Kidney tubule cell (primary cell): Measurements from ENCODE around the gene MAP4K1.
"Not testable (repeated sequence)": the region's sequence is repeated elsewhere in the genome, so short reads cannot be mapped to it uniquely, and the experiment has no call there.

Source experiments
- DNase-seq: peaks from one replicate; pipeline ENCODE4 v3.0.0-alpha.2; 2018; ENCODE audit warnings: low spot score

Gene MAP4K1

GRCh38 chr19:38569368-38569983 lies 48.3 kb downstream of the MAP4K1 start:
- peak; percentile 3 for DNase-seq

- no peak for DNase-seq
Observed at GRCh38 chr19:38565691-38566105, 52.1 kb downstream of the MAP4K1 start.

- no peak for DNase-seq
Observed at GRCh38 chr19:38564981-38565690, 52.6 kb downstream of the MAP4K1 start.

GRCh38 chr19:38563475-38563874 lies 54.3 kb downstream of the MAP4K1 start:
- no peak for DNase-seq

- no peak for DNase-seq
Observed at GRCh38 chr19:38562096-38562495, 55.7 kb downstream of the MAP4K1 start.

- DNase-seq: no peak
Observed at GRCh38 chr19:38561658-38562057, 56.1 kb downstream of the MAP4K1 start.

- no peak for DNase-seq
Observed at GRCh38 chr19:38561053-38561606, 56.6 kb downstream of the MAP4K1 start.

- peak; percentile 60 for DNase-seq
Observed at GRCh38 chr19:38559428-38560401, 58.0 kb downstream of the MAP4K1 start.

GRCh38 chr19:38558933-38559332 lies 58.8 kb downstream of the MAP4K1 start:
- not testable (repeated sequence) for DNase-seq

GRCh38 chr19:38557205-38557799 lies 60.5 kb downstream of the MAP4K1 start:
- DNase-seq: no peak

GRCh38 chr19:38556521-38557174 lies 61.1 kb downstream of the MAP4K1 start:
- DNase-seq: no peak

GRCh38 chr19:38555200-38555599 lies 62.6 kb downstream of the MAP4K1 start:
- DNase-seq: no peak

GRCh38 chr19:38554676-38555141 lies 63.0 kb downstream of the MAP4K1 start:
- no peak for DNase-seq

- not testable (repeated sequence) for DNase-seq
Observed at GRCh38 chr19:38553239-38553638, 64.5 kb downstream of the MAP4K1 start.

- no peak for DNase-seq
Observed at GRCh38 chr19:38551450-38551813, 66.3 kb downstream of the MAP4K1 start.

GRCh38 chr19:38550376-38550775 lies 67.4 kb downstream of the MAP4K1 start:
- no peak for DNase-seq

GRCh38 chr19:38549942-38550341 lies 67.8 kb downstream of the MAP4K1 start:
- DNase-seq: no peak

GRCh38 chr19:38549061-38549460 lies 68.7 kb downstream of the MAP4K1 start:
- DNase-seq: no peak

GRCh38 chr19:38547421-38547820 lies 70.3 kb downstream of the MAP4K1 start:
- no peak for DNase-seq

GRCh38 chr19:38545596-38545995 lies 72.2 kb downstream of the MAP4K1 start:
- no peak for DNase-seq
